Nephron progenitor cell (in vitro differentiated cells): ENCODE results near the gene WEE2.
A peak's percentile ranks its signal among the peaks of the same experiment; 100 is the strongest.
"Not testable (repeated sequence)": the region's sequence is repeated elsewhere in the genome, so short reads cannot be mapped to it uniquely, and the experiment has no call there.

Experiments
- DNase-seq: peaks from one replicate; pipeline ENCODE4 v3.0.0; 2021
- H3K27ac Mint-ChIP-seq: 2 replicates; pipeline ENCODE4 v1.8.0; 2021; ENCODE audit warnings: mild to moderate bottlenecking, moderate library complexity, mixed read lengths
- H3K27me3 Mint-ChIP-seq: 2 replicates; pipeline ENCODE4 v1.8.0; 2021; ENCODE audit warnings: mild to moderate bottlenecking, low read depth, mixed read lengths; ENCODE audit not compliant: poor library complexity
- H3K36me3 Mint-ChIP-seq: 2 replicates; pipeline ENCODE4 v1.8.0; 2021; ENCODE audit warnings: low read depth, mixed read lengths
- H3K4me1 Mint-ChIP-seq: 2 replicates; pipeline ENCODE4 v1.8.0; 2021; ENCODE audit warnings: mixed read lengths
- H3K4me3 Mint-ChIP-seq: 2 replicates; pipeline ENCODE4 v1.8.0; 2021; ENCODE audit warnings: mild to moderate bottlenecking, moderate library complexity, mixed read lengths
- H3K9me3 Mint-ChIP-seq: 2 replicates; pipeline ENCODE4 v1.8.0; 2021; ENCODE audit warnings: mild to moderate bottlenecking, moderate library complexity, mixed read lengths
- CTCF ChIP-seq: fragments of 200-600 bp; sonication (generic); IDR thresholded peaks from 2 replicates; pipeline ENCODE4 v1.5.0; 2021; ENCODE audit warnings: antibody characterized with exemption

Gene WEE2

GRCh38 chr7:141685285-141686023, 22.7 kb upstream of the WEE2 start:
- Mint-ChIP-seq H3K27ac (no peak overlapping the region), H3K4me1 (peaks cover 8% of the 10 kb centered on the region), H3K36me3 (peaks cover 67% of the 10 kb centered on the region), H3K27me3 (no peaks in the 10 kb centered on the region), H3K4me3 (no peak overlapping the region), H3K9me3 (no peaks in the 10 kb centered on the region)
- no peak for TF ChIP-seq CTCF
- no peak for DNase-seq

- Mint-ChIP-seq H3K4me1 (peaks cover 8% of the 10 kb centered on the region), H3K27me3 (no peaks in the 10 kb centered on the region), H3K4me3 (no peak overlapping the region), H3K9me3 (no peaks in the 10 kb centered on the region), H3K36me3 (peaks cover 61% of the 10 kb centered on the region), H3K27ac (no peak overlapping the region)
- DNase-seq: no peak
- TF ChIP-seq CTCF: no peak
Observed at GRCh38 chr7:141686074-141686473, 22.1 kb upstream of the WEE2 start.

- Mint-ChIP-seq H3K27ac (peak overlapping the region; percentile 6), H3K4me3 (no peak overlapping the region), H3K4me1 (peaks cover 8% of the 10 kb centered on the region), H3K9me3 (no peaks in the 10 kb centered on the region), H3K27me3 (no peaks in the 10 kb centered on the region), H3K36me3 (peaks cover 56% of the 10 kb centered on the region)
- no peak for DNase-seq
- TF ChIP-seq CTCF: no peak
Observed at GRCh38 chr7:141686670-141687069, 21.5 kb upstream of the WEE2 start.

GRCh38 chr7:141688043-141688442, 20.1 kb upstream of the WEE2 start:
- Mint-ChIP-seq H3K36me3 (peaks cover 44% of the 10 kb centered on the region), H3K27me3 (no peaks in the 10 kb centered on the region), H3K27ac (no peak overlapping the region), H3K4me1 (peaks cover 8% of the 10 kb centered on the region), H3K9me3 (no peaks in the 10 kb centered on the region), H3K4me3 (no peak overlapping the region)
- DNase-seq: no peak
- TF ChIP-seq CTCF: no peak

GRCh38 chr7:141689072-141689825, 18.9 kb upstream of the WEE2 start:
- not testable (repeated sequence) for H3K4me3 Mint-ChIP-seq, DNase-seq, H3K4me1 Mint-ChIP-seq, H3K27me3 Mint-ChIP-seq, H3K9me3 Mint-ChIP-seq
- H3K36me3 Mint-ChIP-seq: peaks cover 33% of the 10 kb centered on the region
- H3K27ac Mint-ChIP-seq: peak overlapping the region; percentile 55

- Mint-ChIP-seq H3K27ac (no peak overlapping the region), H3K27me3 (no peaks in the 10 kb centered on the region), H3K36me3 (peaks cover 26% of the 10 kb centered on the region), H3K4me1 (peaks cover 29% of the 10 kb centered on the region), H3K9me3 (no peaks in the 10 kb centered on the region), H3K4me3 (no peak overlapping the region)
- no peak for TF ChIP-seq CTCF
- DNase-seq: no peak
Observed at GRCh38 chr7:141691540-141691939, 16.6 kb upstream of the WEE2 start.
